Measurements from ENCODE around the gene SNAPC4. TPM values are rescaled to one million over a fixed set of nuclear protein-coding genes. Genes with fewer than 3 reads are reported as not detected.

Gene SNAPC4
- total and polyA plus RNA-seq, 9 of the 15 experiments (the other 6 are each of a cell fraction or from before 2014, with no cell fraction given): 0.21 to 21.8 (median 8.8) TPM

DNA sequence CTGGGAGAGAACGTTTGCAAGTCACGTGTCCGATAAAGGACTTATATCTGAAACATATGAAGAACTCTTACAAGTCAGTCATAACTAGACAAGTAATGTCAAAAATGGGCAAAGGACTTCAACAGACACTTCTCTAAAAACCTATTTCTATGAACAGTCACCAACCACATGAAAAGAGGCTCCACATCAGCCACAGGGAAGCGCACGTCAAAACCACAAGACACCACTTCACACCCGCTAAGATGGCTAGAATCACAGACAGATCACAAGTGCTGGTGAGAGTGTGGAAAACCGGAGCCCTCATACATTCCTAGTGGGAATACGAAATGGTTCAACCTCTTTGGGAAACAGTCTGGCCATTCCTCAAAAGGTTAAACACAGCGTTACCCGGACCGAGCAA, 15.0 kb downstream of the SNAPC4 start:
- H3K4me2 ChIP-seq (ENCODE audit: insufficient read depth, low read length): no peak overlapping the region
- FAIRE-seq (no peak), ATAC-seq (no peak), DNase-seq (ENCODE audit: extremely low read depth in 1 of 4, low spot score in 3 of 4) (no peak)
- H3K4me1 ChIP-seq (replicated peaks in 1 of 2; ENCODE audit: control insufficient read depth in 2 of 2, insufficient read depth in 2 of 2, low read length in 2 of 2): peaks cover 0 to 12% of the 10 kb centered on the region in 2 experiments; a peak in 1 of 5 replicates
- no peaks in the 10 kb centered on the region for H3K27me3 ChIP-seq (ENCODE audit: control insufficient read depth in 2 of 2, insufficient read depth in 2 of 2, low read length in 2 of 2)
- in situ Hi-C loops (cut with MboI) (no loop called here), intact Hi-C loops (cut with micrococcal nuclease) (no loop called here)
- H3K79me2 ChIP-seq (ENCODE audit: control insufficient read depth, insufficient read depth, low read length): no peaks in the 10 kb centered on the region
- no peak overlapping the region for H3K4me3 ChIP-seq
- BruUV-seq (replicated peaks): no TSS peak
- no peak overlapping the region for H3K27ac ChIP-seq (ENCODE audit: extremely low read depth, low read depth, low read length)
- WGBS (ENCODE audit: insufficient coverage, low coverage, missing lambda C conversion rate): 89% methylated on average over 11 of the region's 11 CpGs
- peaks cover 95% of the 10 kb centered on the region; the same call in 2 of the 3 replicates for H3K36me3 ChIP-seq (ENCODE audit: control insufficient read depth, insufficient read depth, low read length)
- TF ChIP-seq POLR2B (IDR thresholded peaks at IDR 0.05; ENCODE audit: low read depth, partially characterized antibody): no peak
- no peak for TF ChIP-seq MYC (IDR thresholded peaks at IDR 0.05; ENCODE audit: low read depth, low read length)
- no peak for TF ChIP-seq MYC (CRISPR knock-in tag; IDR thresholded peaks at IDR 0.05; ENCODE audit: borderline replicate concordance, low read depth)
- TF ChIP-seq, protein P1, sequence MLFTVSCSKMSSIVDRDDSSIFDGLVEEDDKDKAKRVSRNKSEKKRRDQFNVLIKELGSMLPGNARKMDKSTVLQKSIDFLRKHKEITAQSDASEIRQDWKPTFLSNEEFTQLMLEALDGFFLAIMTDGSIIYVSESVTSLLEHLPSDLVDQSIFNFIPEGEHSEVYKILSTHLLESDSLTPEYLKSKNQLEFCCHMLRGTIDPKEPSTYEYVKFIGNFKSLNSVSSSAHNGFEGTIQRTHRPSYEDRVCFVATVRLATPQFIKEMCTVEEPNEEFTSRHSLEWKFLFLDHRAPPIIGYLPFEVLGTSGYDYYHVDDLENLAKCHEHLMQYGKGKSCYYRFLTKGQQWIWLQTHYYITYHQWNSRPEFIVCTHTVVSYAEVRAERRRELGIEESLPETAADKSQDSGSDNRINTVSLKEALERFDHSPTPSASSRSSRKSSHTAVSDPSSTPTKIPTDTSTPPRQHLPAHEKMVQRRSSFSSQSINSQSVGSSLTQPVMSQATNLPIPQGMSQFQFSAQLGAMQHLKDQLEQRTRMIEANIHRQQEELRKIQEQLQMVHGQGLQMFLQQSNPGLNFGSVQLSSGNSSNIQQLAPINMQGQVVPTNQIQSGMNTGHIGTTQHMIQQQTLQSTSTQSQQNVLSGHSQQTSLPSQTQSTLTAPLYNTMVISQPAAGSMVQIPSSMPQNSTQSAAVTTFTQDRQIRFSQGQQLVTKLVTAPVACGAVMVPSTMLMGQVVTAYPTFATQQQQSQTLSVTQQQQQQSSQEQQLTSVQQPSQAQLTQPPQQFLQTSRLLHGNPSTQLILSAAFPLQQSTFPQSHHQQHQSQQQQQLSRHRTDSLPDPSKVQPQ (CRISPR knock-in tag; IDR thresholded peaks at IDR 0.05; ENCODE audit: borderline replicate concordance): no peak
- no peak for TF ChIP-seq BRD9 (IDR thresholded peaks at IDR 0.05; ENCODE audit: low read depth, partially characterized antibody)
- TF ChIP-seq, protein P2, sequence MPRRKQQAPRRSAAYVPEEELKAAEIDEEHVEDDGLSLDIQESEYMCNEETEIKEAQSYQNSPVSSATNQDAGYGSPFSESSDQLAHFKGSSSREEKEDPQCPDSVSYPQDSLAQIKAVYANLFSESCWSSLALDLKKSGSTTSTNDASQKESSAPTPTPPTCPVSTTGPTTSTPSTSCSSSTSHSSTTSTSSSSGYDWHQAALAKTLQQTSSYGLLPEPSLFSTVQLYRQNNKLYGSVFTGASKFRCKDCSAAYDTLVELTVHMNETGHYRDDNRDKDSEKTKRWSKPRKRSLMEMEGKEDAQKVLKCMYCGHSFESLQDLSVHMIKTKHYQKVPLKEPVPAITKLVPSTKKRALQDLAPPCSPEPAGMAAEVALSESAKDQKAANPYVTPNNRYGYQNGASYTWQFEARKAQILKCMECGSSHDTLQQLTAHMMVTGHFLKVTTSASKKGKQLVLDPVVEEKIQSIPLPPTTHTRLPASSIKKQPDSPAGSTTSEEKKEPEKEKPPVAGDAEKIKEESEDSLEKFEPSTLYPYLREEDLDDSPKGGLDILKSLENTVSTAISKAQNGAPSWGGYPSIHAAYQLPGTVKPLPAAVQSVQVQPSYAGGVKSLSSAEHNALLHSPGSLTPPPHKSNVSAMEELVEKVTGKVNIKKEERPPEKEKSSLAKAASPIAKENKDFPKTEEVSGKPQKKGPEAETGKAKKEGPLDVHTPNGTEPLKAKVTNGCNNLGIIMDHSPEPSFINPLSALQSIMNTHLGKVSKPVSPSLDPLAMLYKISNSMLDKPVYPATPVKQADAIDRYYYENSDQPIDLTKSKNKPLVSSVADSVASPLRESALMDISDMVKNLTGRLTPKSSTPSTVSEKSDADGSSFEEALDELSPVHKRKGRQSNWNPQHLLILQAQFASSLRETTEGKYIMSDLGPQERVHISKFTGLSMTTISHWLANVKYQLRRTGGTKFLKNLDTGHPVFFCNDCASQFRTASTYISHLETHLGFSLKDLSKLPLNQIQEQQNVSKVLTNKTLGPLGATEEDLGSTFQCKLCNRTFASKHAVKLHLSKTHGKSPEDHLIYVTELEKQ (CRISPR knock-in tag; IDR thresholded peaks at IDR 0.05): no peak
- H4K20me1 ChIP-seq (replicated peaks; ENCODE audit: control insufficient read depth, insufficient read depth, low read length): no peaks in the 10 kb centered on the region
- no peak overlapping the region for H2AFZ ChIP-seq (ENCODE audit: low read depth, low read length)
- H3K9me3 ChIP-seq (replicated peaks; ENCODE audit: control insufficient read depth, insufficient read depth, low read depth, low read length): no peaks in the 10 kb centered on the region
- H3K9ac ChIP-seq (ENCODE audit: insufficient read depth in 1 of 2, low read depth in 2 of 2, low read length in 2 of 2): no peak overlapping the region
- no peaks in the 10 kb centered on the region for H3K9me1 ChIP-seq (ENCODE audit: control insufficient read depth, insufficient read depth, low read length)
- POLR2A ChIA-PET: interaction anchor here (0.6 to 0.8 kb wide), 2 partner anchors 11 to 792 kb away, joined by 3 to 4 read pairs; partner anchors contain the start of gene CARD9
- CTCF ChIA-PET (ENCODE audit: low intra/inter-chr PET ratio): no interaction called here
